GM06990 (cell line): ENCODE data around the gene FRS2.
A peak's percentile ranks its signal among the peaks of the same experiment; 100 is the strongest.

Experiments used
- DNase-seq: peaks from one replicate; pipeline ENCODE4 v3.0.0-alpha.2; 2011; ENCODE audit not compliant: insufficient read length; ENCODE audit errors: extremely low read depth
- H3K27me3 ChIP-seq: replicated peaks from 2 replicates; pipeline ENCODE4 v1.6.0; 2011; ENCODE audit warnings: low read length; ENCODE audit not compliant: control insufficient read depth, insufficient read depth
- H3K36me3 ChIP-seq: 2 replicates; pipeline ENCODE4 v1.5.1; 2011; ENCODE audit warnings: low read length; ENCODE audit not compliant: control insufficient read depth, insufficient read depth
- H3K4me3 ChIP-seq: replicated peaks from 2 replicates; pipeline ENCODE4 v1.5.1; 2011; ENCODE audit warnings: low read depth, mild to moderate bottlenecking, control low read depth, low read length
- TF ChIP-seq, protein P1 (sequence below): IDR thresholded peaks from 2 replicates; pipeline ENCODE4 v1.5.1; 2011; ENCODE audit warnings: low read length, control low read depth, mild to moderate bottlenecking, inconsistent platforms; ENCODE audit not compliant: insufficient read depth, poor library complexity, severe bottlenecking

FRS2 gene

DNA sequence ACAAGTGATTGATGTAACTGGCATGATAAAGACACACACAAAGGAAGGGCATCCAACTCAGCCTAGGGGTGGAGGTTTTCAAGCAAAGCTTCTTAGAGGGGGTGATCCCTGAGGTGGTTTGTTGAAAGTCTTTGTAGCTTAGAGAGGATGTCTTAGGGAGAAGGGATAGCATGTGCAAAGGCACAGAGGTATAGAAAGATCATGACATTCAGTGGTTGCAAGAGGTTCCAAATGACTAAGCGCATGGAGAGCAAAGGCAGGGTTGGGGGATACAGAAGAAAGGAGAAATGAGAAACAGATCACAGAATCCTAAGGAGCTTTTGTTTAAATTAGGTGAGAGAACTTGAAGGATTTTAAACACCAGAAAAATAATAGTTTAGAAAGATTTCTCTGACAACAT is 109.9 kb downstream of the FRS2 start:
- H3K4me3 ChIP-seq = no peak overlapping the region
- DNase-seq = no peak
- TF ChIP-seq, protein P1, sequence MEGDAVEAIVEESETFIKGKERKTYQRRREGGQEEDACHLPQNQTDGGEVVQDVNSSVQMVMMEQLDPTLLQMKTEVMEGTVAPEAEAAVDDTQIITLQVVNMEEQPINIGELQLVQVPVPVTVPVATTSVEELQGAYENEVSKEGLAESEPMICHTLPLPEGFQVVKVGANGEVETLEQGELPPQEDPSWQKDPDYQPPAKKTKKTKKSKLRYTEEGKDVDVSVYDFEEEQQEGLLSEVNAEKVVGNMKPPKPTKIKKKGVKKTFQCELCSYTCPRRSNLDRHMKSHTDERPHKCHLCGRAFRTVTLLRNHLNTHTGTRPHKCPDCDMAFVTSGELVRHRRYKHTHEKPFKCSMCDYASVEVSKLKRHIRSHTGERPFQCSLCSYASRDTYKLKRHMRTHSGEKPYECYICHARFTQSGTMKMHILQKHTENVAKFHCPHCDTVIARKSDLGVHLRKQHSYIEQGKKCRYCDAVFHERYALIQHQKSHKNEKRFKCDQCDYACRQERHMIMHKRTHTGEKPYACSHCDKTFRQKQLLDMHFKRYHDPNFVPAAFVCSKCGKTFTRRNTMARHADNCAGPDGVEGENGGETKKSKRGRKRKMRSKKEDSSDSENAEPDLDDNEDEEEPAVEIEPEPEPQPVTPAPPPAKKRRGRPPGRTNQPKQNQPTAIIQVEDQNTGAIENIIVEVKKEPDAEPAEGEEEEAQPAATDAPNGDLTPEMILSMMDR = no peak

GRCh38 chr12:69583203-69583602 is 113.0 kb downstream of the FRS2 start:
- TF ChIP-seq, protein P1 = no peak
- no peak for DNase-seq
- Histone ChIP-seq H3K36me3 (peaks cover 4% of the 10 kb centered on the region), H3K4me3 (no peak overlapping the region), H3K27me3 (no peaks in the 10 kb centered on the region)

More for the DNA sequence above, 109.9 kb downstream of the FRS2 start:
- no peaks in the 10 kb centered on the region for H3K27me3 ChIP-seq
- H3K36me3 ChIP-seq = no peaks in the 10 kb centered on the region

- H3K36me3 ChIP-seq = peaks cover 7% of the 10 kb centered on the region
Observed at GRCh38 chr12:69585189-69586062, 115.2 kb downstream of the FRS2 start, which contains the start of gene CCT2. Gene CCT2 (plus strand): TSS chr12:69585459. CDS start chr12:69585522, 63 bp downstream.

GRCh38 chr12:69588527-69588926 is 118.3 kb downstream of the FRS2 start:
- no peak overlapping the region for H3K4me3 ChIP-seq
- H3K36me3 ChIP-seq = peaks cover 15% of the 10 kb centered on the region
- DNase-seq = no peak
- no peaks in the 10 kb centered on the region for H3K27me3 ChIP-seq
- TF ChIP-seq, protein P1 = no peak

More at GRCh38 chr12:69585189-69586062, 115.2 kb downstream of the FRS2 start, which contains the start of gene CCT2:
- peak within 1 kb of the TSS; percentile 91 for H3K4me3 ChIP-seq
- TF ChIP-seq, protein P1 = peak; percentile 41
- DNase-seq = peak; percentile 97
- H3K27me3 ChIP-seq = no peaks in the 10 kb centered on the region

DNA sequence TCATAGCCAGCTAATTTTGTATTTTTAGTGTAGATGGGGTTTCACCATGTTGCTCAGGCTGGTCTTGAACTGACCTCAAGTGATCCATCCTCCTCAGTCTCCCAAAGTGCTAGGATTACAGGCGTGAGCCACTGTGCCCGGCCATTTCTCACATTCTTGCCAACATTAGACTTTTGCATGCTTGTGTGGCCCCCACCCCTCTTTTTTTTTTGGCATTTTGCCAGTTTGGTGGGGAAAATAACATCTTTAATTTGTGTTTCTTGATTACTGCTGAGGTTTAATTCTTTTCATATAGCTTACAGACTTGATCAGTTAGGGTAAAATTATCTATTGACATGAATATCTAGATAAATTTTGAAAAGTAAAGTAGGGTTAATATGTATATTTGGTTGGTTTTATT is 118.9 kb downstream of the FRS2 start:
- H3K27me3 ChIP-seq = no peaks in the 10 kb centered on the region
- H3K4me3 ChIP-seq = no peak overlapping the region
- H3K36me3 ChIP-seq = peaks cover 18% of the 10 kb centered on the region
- TF ChIP-seq, protein P1 = no peak
- no peak for DNase-seq
